Hematopoietic multipotent progenitor cell treated with erythropoietin and hydrocortisone succinate and interleukin-3 and kit ligand, for 8 days (in vitro differentiated cells): ENCODE measurements around the gene ARHGEF28.

Experiments used
- DNase-seq: peaks from one replicate; pipeline ENCODE4 v3.0.0-alpha.2; 2015

ARHGEF28 gene

GRCh38 chr5:73654819-73655318 lies 28.9 kb downstream of the ARHGEF28 start:
- no peak for DNase-seq

GRCh38 chr5:73655521-73656160 lies 29.6 kb downstream of the ARHGEF28 start:
- DNase-seq, result no peak

GRCh38 chr5:73661753-73662152 lies 35.8 kb downstream of the ARHGEF28 start:
- DNase-seq, result no peak

- DNase-seq, result no peak
Measured at GRCh38 chr5:73663161-73663859, 37.3 kb downstream of the ARHGEF28 start.

- no peak for DNase-seq
Measured at GRCh38 chr5:73663860-73664240, 37.9 kb downstream of the ARHGEF28 start.

GRCh38 chr5:73664796-73665195 lies 38.8 kb downstream of the ARHGEF28 start:
- DNase-seq, result no peak

- DNase-seq, result no peak
Measured at GRCh38 chr5:73666891-73667290, 40.9 kb downstream of the ARHGEF28 start.

- no peak for DNase-seq
Measured at GRCh38 chr5:73668017-73668416, 42.0 kb downstream of the ARHGEF28 start.

GRCh38 chr5:73668486-73669111 lies 42.6 kb downstream of the ARHGEF28 start:
- no peak for DNase-seq

GRCh38 chr5:73670731-73671130 lies 44.7 kb downstream of the ARHGEF28 start:
- no peak for DNase-seq

GRCh38 chr5:73672132-73672531 lies 46.1 kb downstream of the ARHGEF28 start:
- peak; percentile 64 for DNase-seq

- DNase-seq, result peak; percentile 35
Measured at GRCh38 chr5:73673161-73673591, 47.2 kb downstream of the ARHGEF28 start.

GRCh38 chr5:73674669-73675004 lies 48.6 kb downstream of the ARHGEF28 start:
- no peak for DNase-seq

GRCh38 chr5:73678322-73678740 lies 52.3 kb downstream of the ARHGEF28 start:
- no peak for DNase-seq

- no peak for DNase-seq
Measured at GRCh38 chr5:73678807-73679206, 52.8 kb downstream of the ARHGEF28 start.

- DNase-seq, result no peak
Measured at GRCh38 chr5:73682176-73682575, 56.2 kb downstream of the ARHGEF28 start.

GRCh38 chr5:73684691-73685090 lies 58.7 kb downstream of the ARHGEF28 start:
- no peak for DNase-seq

GRCh38 chr5:73686912-73687311 lies 60.9 kb downstream of the ARHGEF28 start:
- no peak for DNase-seq

- DNase-seq, result no peak
Measured at GRCh38 chr5:73687357-73687756, 61.4 kb downstream of the ARHGEF28 start.

GRCh38 chr5:73690015-73690414 lies 64.0 kb downstream of the ARHGEF28 start:
- DNase-seq, result no peak

GRCh38 chr5:73691302-73692080 lies 65.5 kb downstream of the ARHGEF28 start:
- DNase-seq, result no peak

- no peak for DNase-seq
Measured at GRCh38 chr5:73692166-73692640, 66.2 kb downstream of the ARHGEF28 start.

GRCh38 chr5:73692981-73693380 lies 67.0 kb downstream of the ARHGEF28 start:
- DNase-seq, result no peak
